ENCODE measurements around the gene PRODH2.

DNA sequence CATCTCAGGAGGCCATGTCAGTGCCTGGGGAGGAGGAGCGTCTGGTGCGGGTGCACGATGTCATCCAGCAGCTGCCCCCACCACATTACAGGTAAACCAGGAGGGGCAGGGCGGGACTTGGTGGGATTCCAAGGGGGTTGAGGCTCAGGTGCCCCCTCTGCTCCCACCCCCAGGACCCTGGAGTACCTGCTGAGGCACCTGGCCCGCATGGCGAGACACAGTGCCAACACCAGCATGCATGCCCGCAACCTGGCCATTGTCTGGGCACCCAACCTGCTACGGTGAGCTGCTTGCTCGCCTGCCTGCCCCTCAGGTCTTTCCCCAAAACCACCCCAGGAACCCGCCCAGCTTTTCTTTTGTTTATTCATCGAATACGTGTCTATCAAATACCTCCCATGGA, 30.1 kb downstream of the PRODH2 start:
- TF ChIP-seq, protein P1, sequence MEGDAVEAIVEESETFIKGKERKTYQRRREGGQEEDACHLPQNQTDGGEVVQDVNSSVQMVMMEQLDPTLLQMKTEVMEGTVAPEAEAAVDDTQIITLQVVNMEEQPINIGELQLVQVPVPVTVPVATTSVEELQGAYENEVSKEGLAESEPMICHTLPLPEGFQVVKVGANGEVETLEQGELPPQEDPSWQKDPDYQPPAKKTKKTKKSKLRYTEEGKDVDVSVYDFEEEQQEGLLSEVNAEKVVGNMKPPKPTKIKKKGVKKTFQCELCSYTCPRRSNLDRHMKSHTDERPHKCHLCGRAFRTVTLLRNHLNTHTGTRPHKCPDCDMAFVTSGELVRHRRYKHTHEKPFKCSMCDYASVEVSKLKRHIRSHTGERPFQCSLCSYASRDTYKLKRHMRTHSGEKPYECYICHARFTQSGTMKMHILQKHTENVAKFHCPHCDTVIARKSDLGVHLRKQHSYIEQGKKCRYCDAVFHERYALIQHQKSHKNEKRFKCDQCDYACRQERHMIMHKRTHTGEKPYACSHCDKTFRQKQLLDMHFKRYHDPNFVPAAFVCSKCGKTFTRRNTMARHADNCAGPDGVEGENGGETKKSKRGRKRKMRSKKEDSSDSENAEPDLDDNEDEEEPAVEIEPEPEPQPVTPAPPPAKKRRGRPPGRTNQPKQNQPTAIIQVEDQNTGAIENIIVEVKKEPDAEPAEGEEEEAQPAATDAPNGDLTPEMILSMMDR (conservative IDR thresholded peaks at IDR 0.05 in 1 of 2, IDR thresholded peaks at IDR 0.05 in 1 of 2; ENCODE audit: extremely low read depth in 1 of 2, insufficient read depth in 1 of 2, low read depth in 1 of 2, low read length in 2 of 2) = no peak
- no peak for TF ChIP-seq EZH2 (IDR thresholded peaks at IDR 0.05; ENCODE audit: borderline replicate concordance, low read length)
